Osteoblast (primary cell): ENCODE data around the gene SREK1IP1. TPM values are rescaled to one million over a fixed set of nuclear protein-coding genes. Genes with fewer than 3 reads are reported as not detected.

Experiments
- DNase-seq: peaks from one replicate; pipeline ENCODE4 v3.0.0; 2011; ENCODE audit warnings: low spot score, mixed read lengths; ENCODE audit not compliant: insufficient read length; ENCODE audit errors: missing footprints
- H2AFZ ChIP-seq: 2 replicates; pipeline ENCODE4 v1.6.0; 2011; ENCODE audit warnings: mild to moderate bottlenecking, low read length
- H3K27ac ChIP-seq: 2 replicates; pipeline ENCODE4 v1.5.1; 2011; ENCODE audit warnings: mild to moderate bottlenecking, low read depth, low read length, moderate library complexity
- H3K27me3 ChIP-seq: 2 replicates; pipeline ENCODE4 v1.6.0; 2012; ENCODE audit warnings: mild to moderate bottlenecking, control low read depth, inconsistent platforms, low read length, moderate library complexity; ENCODE audit not compliant: insufficient read depth
- H3K36me3 ChIP-seq: 2 replicates; pipeline ENCODE4 v1.5.1; 2011; ENCODE audit warnings: mild to moderate bottlenecking, low read length, control low read depth, moderate library complexity; ENCODE audit not compliant: insufficient read depth
- H3K4me1 ChIP-seq: 2 replicates; pipeline ENCODE4 v1.5.1; 2011; ENCODE audit warnings: mild to moderate bottlenecking, low read length, control low read depth, moderate library complexity; ENCODE audit not compliant: insufficient read depth
- H3K4me2 ChIP-seq: 2 replicates; pipeline ENCODE4 v1.6.0; 2011; ENCODE audit warnings: mild to moderate bottlenecking, low read length; ENCODE audit not compliant: insufficient read depth
- H3K4me3 ChIP-seq: fragments of 200-600 bp; sonication (generic); 3 replicates; pipeline ENCODE4 v1.5.1; 2012; ENCODE audit warnings: mild to moderate bottlenecking, low read length, inconsistent platforms; ENCODE audit not compliant: insufficient read depth
- H3K79me2 ChIP-seq: 2 replicates; pipeline ENCODE4 v1.6.0; 2012; ENCODE audit warnings: mild to moderate bottlenecking, low read length, control low read depth, inconsistent platforms; ENCODE audit not compliant: insufficient read depth
- H3K9me3 ChIP-seq: 2 replicates; pipeline ENCODE4 v1.5.1; 2011; ENCODE audit warnings: low read depth, low read length, control low read depth
- H4K20me1 ChIP-seq: 2 replicates; pipeline ENCODE4 v1.6.0; 2012; ENCODE audit warnings: mild to moderate bottlenecking, low read length, control low read depth; ENCODE audit not compliant: insufficient read depth
- CTCF ChIP-seq: IDR thresholded peaks from 2 replicates; pipeline ENCODE4 v1.5.1; 2011; ENCODE audit warnings: mild to moderate bottlenecking, low read depth, low read length, moderate library complexity; ENCODE audit errors: extremely low read depth
- total RNA-seq: library from RNA; depleted of rRNA; stranded (reverse); fragments of >200 nt; gene quantifications from 2 replicates; pipeline ENCODE4 v1.2.3, GENCODE V29; 2012

SREK1IP1 gene
- total RNA-seq, 1 donor = 9.4 TPM

- Histone ChIP-seq H3K27ac (no peak overlapping the region), H3K9me3 (no peaks in the 10 kb centered on the region), H4K20me1 (no peaks in the 10 kb centered on the region), H3K4me1 (peaks cover 7% of the 10 kb centered on the region), H3K4me2 (no peak overlapping the region), H3K36me3 (no peaks in the 10 kb centered on the region), H2AFZ (no peak overlapping the region), H3K4me3 (no peak overlapping the region), H3K27me3 (peaks cover 56% of the 10 kb centered on the region), H3K79me2 (no peaks in the 10 kb centered on the region)
- TF ChIP-seq CTCF = no peak
- no peak for DNase-seq
Observed at GRCh38 chr5:64688965-64689364, 79.5 kb downstream of the SREK1IP1 start.

GRCh38 chr5:64688391-64688790 is 80.1 kb downstream of the SREK1IP1 start:
- Histone ChIP-seq H2AFZ (no peak overlapping the region), H3K4me3 (no peak overlapping the region), H3K9me3 (no peaks in the 10 kb centered on the region), H3K27me3 (peaks cover 59% of the 10 kb centered on the region), H4K20me1 (no peaks in the 10 kb centered on the region), H3K4me1 (peaks cover 3% of the 10 kb centered on the region), H3K79me2 (no peaks in the 10 kb centered on the region), H3K36me3 (no peaks in the 10 kb centered on the region), H3K27ac (no peak overlapping the region), H3K4me2 (no peak overlapping the region)
- TF ChIP-seq CTCF = no peak
- DNase-seq = no peak

DNA sequence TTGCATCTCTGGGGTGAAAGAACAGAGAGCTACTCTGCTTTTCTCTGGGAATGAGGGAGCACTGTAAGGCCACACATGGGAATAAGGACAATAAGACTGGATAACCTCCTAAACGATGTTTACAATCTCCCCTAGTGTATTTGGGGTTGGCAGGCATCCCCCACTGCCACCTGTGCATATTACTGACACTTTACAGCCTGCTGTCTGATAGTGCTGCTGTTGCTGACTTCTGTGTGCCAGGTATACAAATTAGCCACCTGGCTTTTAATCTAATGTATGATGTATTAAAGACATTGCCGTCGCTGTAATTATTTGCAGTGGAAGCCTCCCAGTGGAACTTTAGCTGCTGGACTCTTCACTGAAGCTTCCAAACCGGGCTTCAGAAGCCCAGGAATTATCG is 82.6 kb downstream of the SREK1IP1 start:
- DNase-seq = no peak
- Histone ChIP-seq H3K9me3 (no peaks in the 10 kb centered on the region), H3K4me2 (no peak overlapping the region), H3K27ac (no peak overlapping the region), H3K4me3 (no peak overlapping the region), H3K27me3 (peaks cover 40% of the 10 kb centered on the region), H3K4me1 (peaks cover 3% of the 10 kb centered on the region), H3K36me3 (no peaks in the 10 kb centered on the region), H4K20me1 (no peaks in the 10 kb centered on the region), H3K79me2 (no peaks in the 10 kb centered on the region), H2AFZ (no peak overlapping the region)
- no peak for TF ChIP-seq CTCF

GRCh38 chr5:64682608-64683007 is 85.9 kb downstream of the SREK1IP1 start:
- Histone ChIP-seq H3K9me3 (no peaks in the 10 kb centered on the region), H3K4me2 (no peak overlapping the region), H3K4me1 (no peaks in the 10 kb centered on the region)

More at GRCh38 chr5:64682608-64683007, 85.9 kb downstream of the SREK1IP1 start:
- no peaks in the 10 kb centered on the region for H3K36me3 ChIP-seq
- no peak for TF ChIP-seq CTCF
- H4K20me1 ChIP-seq = no peaks in the 10 kb centered on the region
- peaks cover 13% of the 10 kb centered on the region for H3K27me3 ChIP-seq
- DNase-seq = no peak
- H3K79me2 ChIP-seq = no peaks in the 10 kb centered on the region
- no peak overlapping the region for H3K4me3 ChIP-seq
- H2AFZ ChIP-seq = no peak overlapping the region
- no peak overlapping the region for H3K27ac ChIP-seq
